K562 (cell line): ENCODE results near the gene NRP2. TPM values are rescaled to one million over a fixed set of nuclear protein-coding genes. Genes with fewer than 3 reads are reported as not detected.

Experiments used
- ATAC-seq: fragments of 200-7000 bp; cut with Tn5 transposase; 3 replicates; pipeline ENCODE4 v1.9.1; 2020; ENCODE audit warnings: moderate library complexity
- BruUV-seq: library from RNA; stranded (reverse); fragments of 400-500 nt; replicated peaks from 2 replicates; lab custom pipeline; 2021; lab: Mats Ljungman, UMichigan
- CTCF ChIA-PET: fragments of 300-600 bp; formaldehyde crosslinking; extraction: SDS; loops from one replicate; lab custom pipeline; 2021; ENCODE audit warnings: low intra/inter-chr PET ratio; lab: Yijun Ruan, JAX
- POLR2A ChIA-PET: fragments of 300-600, 350-650 bp; sonication (Branson Sonifier 250); formaldehyde crosslinking; extraction: SDS; loops from one replicate; lab custom pipeline; 2021; ENCODE audit warnings: antibody characterized with exemption, inconsistent platforms; lab: Yijun Ruan, JAX
- DNase-seq, 4 experiments: peaks; one replicate each; pipeline versions ENCODE4 v3.0.0 to v3.0.0-alpha.2; 2011 to 2018; ENCODE audit warnings: low spot score in 3 of 4, mixed read lengths in 3 of 4; ENCODE audit errors: extremely low read depth in 1 of 4
- FAIRE-seq: peaks from 2 replicates; lab custom pipeline; 2011; peaks lifted over from hg19 to GRCh38; lab: Jason Lieb, UNC
- H2AFZ ChIP-seq: 2 replicates; pipeline ENCODE4 v1.6.0; 2011; ENCODE audit warnings: low read depth, low read length, control low read depth, inconsistent platforms
- H3K27ac ChIP-seq: fragments of 200-600 bp; 3 replicates; pipeline ENCODE4 v1.8.0; 2011; ENCODE audit warnings: low read depth, mild to moderate bottlenecking, control low read depth, inconsistent platforms, low read length, moderate library complexity, mixed read lengths; ENCODE audit errors: extremely low read depth
- H3K27me3 ChIP-seq, 2 experiments: fragments of 300-600 bp in 1 of 2; 2 replicates in 1 of 2; 3 replicates in 1 of 2; pipeline versions ENCODE4 v1.6.0 to v1.8.0; 2011; ENCODE audit warnings: inconsistent platforms in 2 of 2, low read length in 2 of 2, mild to moderate bottlenecking in 1 of 2, mixed read lengths in 1 of 2, moderate library complexity in 1 of 2; ENCODE audit not compliant: control insufficient read depth in 2 of 2, insufficient read depth in 2 of 2
- H3K36me3 ChIP-seq: fragments of 300-600 bp; 3 replicates; pipeline ENCODE4 v1.8.0; 2011; ENCODE audit warnings: mild to moderate bottlenecking, low read length, inconsistent platforms; ENCODE audit not compliant: control insufficient read depth, insufficient read depth
- H3K4me1 ChIP-seq, 2 experiments: fragments of 200-600 bp in 1 of 2; replicated peaks in 1 of 2; 2 replicates in 1 of 2; 3 replicates in 1 of 2; pipeline versions ENCODE4 v1.5.1 to v1.8.0; 2011; ENCODE audit warnings: inconsistent platforms in 2 of 2, low read length in 2 of 2, mild to moderate bottlenecking in 1 of 2, mixed read lengths in 1 of 2, moderate library complexity in 1 of 2; ENCODE audit not compliant: control insufficient read depth in 2 of 2, insufficient read depth in 2 of 2
- H3K4me2 ChIP-seq: 2 replicates; pipeline ENCODE4 v1.6.1; 2011; ENCODE audit warnings: low read length, control low read depth, inconsistent platforms, mixed read lengths; ENCODE audit not compliant: insufficient read depth
- H3K4me3 ChIP-seq: fragments of 200-600 bp; sonication (generic), shearing (Covaris generic); 2 replicates; pipeline ENCODE4 v1.5.1; 2016; ENCODE audit warnings: control low read depth, inconsistent platforms
- H3K79me2 ChIP-seq: fragments of 200-600 bp; 3 replicates; pipeline ENCODE4 v1.8.0; 2011; ENCODE audit warnings: low read length, inconsistent platforms; ENCODE audit not compliant: control insufficient read depth, insufficient read depth
- H3K9ac ChIP-seq, 2 experiments: 2 replicates each; pipeline versions ENCODE4 v1.6.0 to v1.6.1; 2011; ENCODE audit warnings: low read depth in 2 of 2, low read length in 2 of 2, control low read depth in 1 of 2, inconsistent platforms in 1 of 2, mild to moderate bottlenecking in 1 of 2, mixed read lengths in 1 of 2; ENCODE audit not compliant: insufficient read depth in 1 of 2
- H3K9me1 ChIP-seq: one replicate; pipeline ENCODE4 v1.6.0; 2011; ENCODE audit warnings: inconsistent platforms, mild to moderate bottlenecking, low read length, moderate library complexity; ENCODE audit not compliant: control insufficient read depth, insufficient read depth
- H3K9me3 ChIP-seq: replicated peaks from 2 replicates; pipeline ENCODE4 v1.5.1; 2011; ENCODE audit warnings: low read depth, low read length, inconsistent platforms; ENCODE audit not compliant: control insufficient read depth, insufficient read depth
- H4K20me1 ChIP-seq: replicated peaks from 2 replicates; pipeline ENCODE4 v1.6.1; 2011; ENCODE audit warnings: low read length, inconsistent platforms, mixed read lengths; ENCODE audit not compliant: control insufficient read depth, insufficient read depth
- ARID2 ChIP-seq: fragments of 450-650 bp; IDR thresholded peaks from 2 replicates; pipeline ENCODE4 v1.6.1; 2017; ENCODE audit warnings: antibody characterized with exemption, mild to moderate bottlenecking
- BACH1 ChIP-seq: fragments of 200-800 bp; sonication (Bioruptor generic); IDR thresholded peaks from 2 replicates; pipeline ENCODE4 v1.6.1; 2016; ENCODE audit warnings: missing genetic modification characterization, missing compliant biosample characterization
- BCL6 ChIP-seq: fragments of 250-450 bp; sonication (Bioruptor Pico); IDR thresholded peaks from 2 replicates; pipeline ENCODE4 v1.4.0; 2020
- BHLHE40 ChIP-seq: IDR thresholded peaks from 2 replicates; pipeline ENCODE4 v1.6.1; 2011; ENCODE audit warnings: low read length, improper control_type of control experiment
- CREB3L1 ChIP-seq: fragments of 450-650 bp; IDR thresholded peaks from 2 replicates; pipeline ENCODE4 v1.6.1; 2014; ENCODE audit warnings: low read depth, mild to moderate bottlenecking, moderate library complexity, borderline replicate concordance
- DLX4 ChIP-seq: fragments of 250-450 bp; sonication (Bioruptor Pico); IDR thresholded peaks from 2 replicates; pipeline ENCODE4 v1.6.1; 2021; ENCODE audit warnings: mild to moderate bottlenecking
- HDAC6 ChIP-seq: IDR thresholded peaks from 2 replicates; pipeline ENCODE4 v1.6.1; 2012; ENCODE audit warnings: low read depth, mild to moderate bottlenecking, control low read depth, inconsistent platforms, low read length, moderate library complexity
- HNRNPL ChIP-seq: fragments of 200-400 bp; formaldehyde crosslinking; IDR thresholded peaks from 2 replicates; pipeline ENCODE4 v1.6.1; 2017; ENCODE audit warnings: low read depth, mild to moderate bottlenecking, low read length
- IFI16 ChIP-seq: fragments of 250-450 bp; sonication (Bioruptor Pico); IDR thresholded peaks from 2 replicates; pipeline ENCODE4 v2.1.2; 2022; ENCODE audit warnings: mild to moderate bottlenecking, inconsistent platforms
- KLF13 ChIP-seq: fragments of 450-650 bp; IDR thresholded peaks from 2 replicates; pipeline ENCODE4 v1.6.1; 2016; ENCODE audit warnings: missing genetic modification characterization, low read depth, mild to moderate bottlenecking, missing compliant biosample characterization, moderate library complexity, borderline replicate concordance
- NR2F6 ChIP-seq: fragments of 450-650 bp; formaldehyde crosslinking; IDR thresholded peaks from 2 replicates; pipeline ENCODE4 v1.4.0; 2020; ENCODE audit warnings: mild to moderate bottlenecking
- NUFIP1 ChIP-seq: fragments of 450-650 bp; IDR thresholded peaks from 2 replicates; pipeline ENCODE4 v1.6.1; 2018; ENCODE audit not compliant: partially characterized antibody
- RBM25 ChIP-seq: fragments of 200-400 bp; formaldehyde crosslinking; IDR thresholded peaks from 2 replicates; pipeline ENCODE4 v1.6.1; 2018; ENCODE audit warnings: low read length, low read depth, moderate library complexity; ENCODE audit not compliant: severe bottlenecking
- RBM39 ChIP-seq: fragments of 200-400 bp; formaldehyde crosslinking; optimal IDR thresholded peaks from 2 replicates; pipeline ENCODE3; 2018; ENCODE audit warnings: low read depth, low read length
- SRSF3 ChIP-seq: fragments of 200-400 bp; formaldehyde crosslinking; IDR thresholded peaks from 2 replicates; pipeline ENCODE4 v1.6.1; 2016; ENCODE audit warnings: mild to moderate bottlenecking, low read length, moderate library complexity; ENCODE audit not compliant: insufficient read depth
- ZNF146 ChIP-seq: IDR thresholded peaks from one replicate; pipeline ENCODE4 v1.6.1; 2018; ENCODE audit warnings: missing compliant biosample characterization; ENCODE audit not compliant: unreplicated experiment
- ZNF24 ChIP-seq: fragments of 450-650 bp; IDR thresholded peaks from 2 replicates; pipeline ENCODE4 v1.6.1; 2016
- ZNF780A ChIP-seq: fragments of 250-450 bp; sonication (Bioruptor Pico); IDR thresholded peaks from 2 replicates; pipeline ENCODE4 v1.5.0; 2021; ENCODE audit warnings: mild to moderate bottlenecking
- WGBS: fragments of 100-300 bp; shearing (Covaris generic); methylation state at CpG from one replicate; pipeline ENCODE4 v1.1.6; 2016; ENCODE audit warnings: low coverage, mixed read lengths; ENCODE audit not compliant: insufficient coverage; ENCODE audit errors: missing lambda C conversion rate; 5-methylcytosine and 5-hydroxymethylcytosine counted together
- in situ Hi-C: fragments of 300-500 bp; cut with MboI; formaldehyde crosslinking; loops from 4 replicates; pipeline ENCODE4 v1.15.0; 2018; ENCODE audit warnings: inconsistent platforms, mixed read lengths
- intact Hi-C: fragments of 100-400 bp; cut with micrococcal nuclease; formaldehyde crosslinking; loops from 2 replicates; pipeline ENCODE4 v1.14.2; 2022
- polyA plus RNA-seq, 8 experiments: library from polyadenylated mRNA; depleted of rRNA in 4 of 8; stranded (reverse) in 5 of 8; unstranded in 3 of 8; fragments of >200 nt; fragmentation: Nextera tagmentation in 2 of 8; fragmentation: Illumina TruSeq in 1 of 8; extraction: Ambion mirVana in 2 of 8; extraction: Trizol in 1 of 8; gene quantifications; 2 replicates each; pipeline versions ENCODE4 v1.2.1 to v1.2.3, GENCODE V29; 2011 to 2014; ENCODE audit warnings: inconsistent platforms in 1 of 8, missing spikeins in 1 of 8
- total RNA-seq, 7 experiments: library from RNA; depleted of rRNA in 6 of 7; stranded (reverse); fragments of >200 nt in 6 of 7; fragmentation: Illumina TruSeq in 2 of 7; extraction: Trizol in 2 of 7; gene quantifications; 2 replicates each; pipeline versions ENCODE4 v1.2.1 to v1.2.3, GENCODE V29; 2011 to 2021; ENCODE audit warnings: low replicate concordance in 1 of 7
- TF ChIP-seq, protein P1 (sequence below): fragments of 250-450 bp; sonication (Bioruptor Pico); IDR thresholded peaks from 2 replicates; pipeline ENCODE4 v1.5.0; 2021; ENCODE audit warnings: mild to moderate bottlenecking, moderate library complexity

NRP2 gene
- total and polyA plus RNA-seq, 9 of the 15 experiments (the other 6 are each of a cell fraction or from before 2014, with no cell fraction given) = 0.05 to 0.31 (median 0.15) TPM; not detected in 5

GRCh38 chr2:205800773-205801172 is 118.5 kb downstream of the NRP2 start (continued):
- no peak for TF ChIP-seq BCL6
- TF ChIP-seq NR2F6 (CRISPR knock-in tag) = no peak
- no peak for TF ChIP-seq NUFIP1
- TF ChIP-seq ZNF780A (CRISPR knock-in tag) = no peak

DNA sequence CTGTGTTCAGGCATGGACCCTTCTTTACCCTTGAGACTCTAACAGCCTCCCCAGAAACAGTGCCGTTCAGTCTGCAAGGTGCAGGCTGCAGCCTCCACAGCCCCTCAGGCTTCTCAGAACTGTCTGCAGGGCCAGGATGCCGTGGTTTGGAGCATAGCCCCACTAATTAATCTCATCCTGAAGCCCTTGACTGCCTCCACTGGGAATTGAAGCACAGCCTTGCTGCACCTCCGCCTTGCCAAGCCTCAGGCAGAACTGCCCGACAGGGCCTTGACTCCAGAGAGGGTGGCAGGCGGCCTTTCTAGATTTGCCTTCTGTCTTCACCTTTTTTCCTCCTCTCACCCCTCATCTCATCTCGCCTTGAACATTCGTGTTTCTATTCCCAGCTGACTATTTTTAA is 119.8 kb downstream of the NRP2 start:
- WGBS = 0% methylated on average over 5 of the region's 7 CpGs
- Histone ChIP-seq H2AFZ (no peak overlapping the region), H3K9me1 (no peaks in the 10 kb centered on the region), H3K36me3 (no peaks in the 10 kb centered on the region), H3K4me3 (no peak overlapping the region), H3K4me2 (no peak overlapping the region), H3K79me2 (no peaks in the 10 kb centered on the region), H3K9ac (no peak overlapping the region), H3K4me1 (no peaks in the 10 kb centered on the region), H4K20me1 (no peaks in the 10 kb centered on the region), H3K9me3 (no peaks in the 10 kb centered on the region), H3K27me3 (peaks cover 2 to 33% of the 10 kb centered on the region in 2 experiments; a peak in 3 of 5 replicates), H3K27ac (no peak overlapping the region)
- ChIA-PET POLR2A (no interaction called here), CTCF (no interaction called here)
- ATAC-seq (no peak), FAIRE-seq (no peak), DNase-seq (no peak)
- no TSS peak for BruUV-seq
- in situ Hi-C loops = no loop called here
- TF ChIP-seq RBM39 (no peak), HDAC6 (no peak), BHLHE40 (no peak), ZNF146 (CRISPR knock-in tag) (no peak), BACH1 (tag) (no peak), KLF13 (tag) (no peak), HNRNPL (no peak), CREB3L1 (no peak), RBM25 (no peak), SRSF3 (no peak), DLX4 (CRISPR knock-in tag) (no peak), IFI16 (CRISPR knock-in tag) (no peak), ZNF24 (no peak), ARID2 (no peak)
- TF ChIP-seq, protein P1, sequence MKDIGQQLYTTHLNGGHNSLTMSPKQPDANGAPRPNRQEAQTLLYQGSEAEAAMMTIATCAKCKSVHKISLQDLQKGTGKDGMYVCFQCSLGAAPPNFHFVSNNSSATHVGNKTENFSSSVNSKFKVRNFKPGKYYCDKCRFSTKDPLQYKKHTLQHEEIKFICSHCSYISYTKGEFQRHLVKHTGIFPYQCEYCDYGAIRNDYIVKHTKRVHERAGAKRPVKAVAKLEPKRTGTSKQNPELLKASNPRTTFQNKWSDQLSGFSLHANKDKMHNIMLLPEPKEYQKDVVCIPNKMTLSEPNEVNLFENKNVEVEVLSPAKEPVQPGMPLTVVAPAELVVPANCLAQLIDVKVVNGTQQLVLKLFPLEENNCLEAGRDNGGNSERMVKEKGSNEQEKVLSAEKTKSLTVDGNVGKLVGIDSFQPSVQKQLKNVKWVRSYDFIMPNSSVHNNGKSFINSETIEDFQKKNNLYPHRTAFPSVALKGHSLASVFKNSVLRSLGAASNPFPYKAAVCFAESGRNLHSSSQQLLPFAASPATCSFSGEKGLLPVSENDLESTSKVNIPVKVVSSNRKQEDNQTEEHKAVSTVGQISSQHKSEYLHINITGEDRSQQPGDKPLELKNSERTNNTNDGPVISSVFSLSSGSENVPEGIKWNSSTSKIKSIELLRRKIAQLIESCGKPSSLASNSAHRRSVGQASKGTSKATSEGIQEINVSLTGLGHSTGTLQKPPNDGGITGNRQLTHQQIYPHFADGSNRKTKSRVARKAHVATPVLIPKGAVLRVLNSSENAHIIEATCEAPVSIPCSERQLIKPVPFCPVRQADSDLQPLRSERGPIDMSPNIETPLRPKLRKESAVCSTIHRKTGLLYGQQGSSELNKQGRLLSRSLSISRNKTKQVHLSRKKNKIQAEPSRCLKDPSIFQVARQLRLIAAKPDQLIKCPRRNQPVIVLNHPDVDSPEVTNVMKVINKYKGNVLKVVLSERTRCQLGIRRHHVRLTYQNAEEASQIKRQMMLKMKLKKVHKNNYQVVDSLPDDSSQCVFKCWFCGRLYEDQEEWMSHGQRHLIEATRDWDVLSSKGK (CRISPR knock-in tag) = no peak
- TF ChIP-seq, all 486 proteins: peak for 0
- intact Hi-C loops = no loop called here
